Measurements from ENCODE around the gene NPAS3.

NPAS3 gene

GRCh38 chr14:33840797-33841196 is 902.1 kb downstream of the NPAS3 start:
- Histone ChIP-seq H3K9me3 (ENCODE audit: control insufficient read depth in 2 of 2, low read length in 2 of 2) (no peaks in the 10 kb centered on the region), H3K9ac (ENCODE audit: low read length in 2 of 2) (no peak overlapping the region), H3K4me1 (ENCODE audit: control insufficient read depth, insufficient read depth, low read length) (peaks cover 20% of the 10 kb centered on the region), H3K27me3 (ENCODE audit: control insufficient read depth in 1 of 2, insufficient read depth in 2 of 2, low read length in 2 of 2) (no peaks in the 10 kb centered on the region), H3K4me3 (ENCODE audit: low read length in 2 of 2) (no peak overlapping the region), H3K36me3 (ENCODE audit: control insufficient read depth in 2 of 2, insufficient read depth in 2 of 2, low read length in 2 of 2) (no peaks in the 10 kb centered on the region), H3K27ac (ENCODE audit: low read length) (no peak overlapping the region)

GRCh38 chr14:33842299-33842698 is 903.6 kb downstream of the NPAS3 start:
- Histone ChIP-seq H3K4me1 (ENCODE audit: control insufficient read depth, insufficient read depth, low read length) (peaks cover 11% of the 10 kb centered on the region), H3K27ac (ENCODE audit: low read length) (no peak overlapping the region), H3K27me3 (ENCODE audit: control insufficient read depth in 1 of 2, insufficient read depth in 2 of 2, low read length in 2 of 2) (no peaks in the 10 kb centered on the region), H3K9ac (ENCODE audit: low read length in 2 of 2) (no peak overlapping the region), H3K36me3 (ENCODE audit: control insufficient read depth in 2 of 2, insufficient read depth in 2 of 2, low read length in 2 of 2) (no peaks in the 10 kb centered on the region), H3K9me3 (ENCODE audit: control insufficient read depth in 2 of 2, low read length in 2 of 2) (no peaks in the 10 kb centered on the region), H3K4me3 (ENCODE audit: low read length in 2 of 2) (no peak overlapping the region)

GRCh38 chr14:33844118-33844517 is 905.4 kb downstream of the NPAS3 start:
- Histone ChIP-seq H3K4me1 (ENCODE audit: control insufficient read depth, insufficient read depth, low read length) (peaks cover 13% of the 10 kb centered on the region), H3K9me3 (ENCODE audit: control insufficient read depth in 2 of 2, low read length in 2 of 2) (no peaks in the 10 kb centered on the region), H3K27ac (ENCODE audit: low read length) (no peak overlapping the region), H3K4me3 (ENCODE audit: low read length in 2 of 2) (no peak overlapping the region), H3K9ac (ENCODE audit: low read length in 2 of 2) (no peak overlapping the region), H3K27me3 (ENCODE audit: control insufficient read depth in 1 of 2, insufficient read depth in 2 of 2, low read length in 2 of 2) (no peaks in the 10 kb centered on the region), H3K36me3 (ENCODE audit: control insufficient read depth in 2 of 2, insufficient read depth in 2 of 2, low read length in 2 of 2) (no peaks in the 10 kb centered on the region)

- H3K27me3 ChIP-seq (ENCODE audit: control insufficient read depth in 1 of 2, insufficient read depth in 2 of 2, low read length in 2 of 2): no peaks in the 10 kb centered on the region
- H3K27ac ChIP-seq (ENCODE audit: low read length): no peak overlapping the region
- H3K9ac ChIP-seq (ENCODE audit: low read length in 2 of 2): no peak overlapping the region
- H3K36me3 ChIP-seq (ENCODE audit: control insufficient read depth in 2 of 2, insufficient read depth in 2 of 2, low read length in 2 of 2): no peaks in the 10 kb centered on the region
- H3K4me1 ChIP-seq (ENCODE audit: control insufficient read depth, insufficient read depth, low read length): peaks cover 6% of the 10 kb centered on the region
- no peak overlapping the region for H3K4me3 ChIP-seq (ENCODE audit: low read length in 2 of 2)
- no peaks in the 10 kb centered on the region for H3K9me3 ChIP-seq (ENCODE audit: control insufficient read depth in 2 of 2, low read length in 2 of 2)
These were observed 907.6 kb downstream of the NPAS3 start for GRCh38 chr14:33846100-33846824.

- Histone ChIP-seq H3K27me3 (ENCODE audit: control insufficient read depth in 1 of 2, insufficient read depth in 2 of 2, low read length in 2 of 2) (no peaks in the 10 kb centered on the region), H3K9ac (ENCODE audit: low read length in 2 of 2) (no peak overlapping the region), H3K4me1 (ENCODE audit: control insufficient read depth, insufficient read depth, low read length) (peaks cover 6% of the 10 kb centered on the region), H3K27ac (ENCODE audit: low read length) (no peak overlapping the region), H3K4me3 (ENCODE audit: low read length in 2 of 2) (no peak overlapping the region), H3K9me3 (ENCODE audit: control insufficient read depth in 2 of 2, low read length in 2 of 2) (no peaks in the 10 kb centered on the region), H3K36me3 (ENCODE audit: control insufficient read depth in 2 of 2, insufficient read depth in 2 of 2, low read length in 2 of 2) (no peaks in the 10 kb centered on the region)
These were observed 908.4 kb downstream of the NPAS3 start for GRCh38 chr14:33847066-33847465.

- Histone ChIP-seq H3K4me3 (ENCODE audit: low read length in 2 of 2) (no peak overlapping the region), H3K9me3 (ENCODE audit: control insufficient read depth in 2 of 2, low read length in 2 of 2) (no peaks in the 10 kb centered on the region), H3K27ac (ENCODE audit: low read length) (no peak overlapping the region), H3K4me1 (ENCODE audit: control insufficient read depth, insufficient read depth, low read length) (peaks cover 6% of the 10 kb centered on the region), H3K27me3 (ENCODE audit: control insufficient read depth in 1 of 2, insufficient read depth in 2 of 2, low read length in 2 of 2) (no peaks in the 10 kb centered on the region), H3K36me3 (ENCODE audit: control insufficient read depth in 2 of 2, insufficient read depth in 2 of 2, low read length in 2 of 2) (no peaks in the 10 kb centered on the region), H3K9ac (ENCODE audit: low read length in 2 of 2) (no peak overlapping the region)
These were observed 909.3 kb downstream of the NPAS3 start for GRCh38 chr14:33848009-33848408.

DNA sequence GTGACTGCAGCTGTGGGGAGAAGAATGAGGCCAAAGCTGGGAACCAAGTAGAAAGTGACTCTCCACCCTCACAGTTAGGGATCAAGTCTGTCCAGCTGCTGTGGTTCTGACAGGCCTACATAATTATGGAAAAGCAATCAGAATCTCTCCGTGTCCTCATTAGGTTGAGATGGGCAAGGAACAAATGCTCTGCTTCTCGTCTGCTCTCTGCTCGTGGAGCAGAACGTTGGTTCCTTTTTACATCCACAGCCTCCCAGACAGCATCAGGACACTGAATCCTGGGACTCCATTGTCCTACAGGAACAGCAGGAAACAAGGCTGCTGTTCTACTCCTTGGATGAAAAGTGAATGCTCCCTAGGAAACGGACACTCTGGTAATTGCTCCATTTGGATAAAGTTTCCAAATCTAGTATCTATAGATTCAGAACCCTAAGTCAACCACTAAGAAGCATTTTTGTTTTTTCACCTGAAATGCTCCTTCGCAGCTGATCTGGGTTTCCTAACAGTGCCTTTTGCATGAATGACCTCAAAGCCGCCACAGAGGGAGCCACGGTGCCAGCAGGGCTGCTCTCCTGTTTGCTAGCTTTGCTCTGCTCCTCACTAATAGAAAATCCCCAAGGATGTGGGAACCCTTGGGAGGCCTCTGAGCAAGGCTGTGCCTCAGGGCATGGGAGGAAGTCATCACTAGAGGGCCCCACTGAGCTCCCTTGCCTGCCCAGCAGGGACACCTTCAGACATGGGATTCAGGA is 910.2 kb downstream of the NPAS3 start:
- Histone ChIP-seq H3K27me3 (ENCODE audit: control insufficient read depth in 1 of 2, insufficient read depth in 2 of 2, low read length in 2 of 2) (no peaks in the 10 kb centered on the region), H3K9me3 (ENCODE audit: control insufficient read depth in 2 of 2, low read length in 2 of 2) (no peaks in the 10 kb centered on the region), H3K4me1 (ENCODE audit: control insufficient read depth, insufficient read depth, low read length) (peaks cover 6% of the 10 kb centered on the region), H3K4me3 (ENCODE audit: low read length in 2 of 2) (no peak overlapping the region), H3K27ac (ENCODE audit: low read length) (no peak overlapping the region), H3K36me3 (ENCODE audit: control insufficient read depth in 2 of 2, insufficient read depth in 2 of 2, low read length in 2 of 2) (no peaks in the 10 kb centered on the region), H3K9ac (ENCODE audit: low read length in 2 of 2) (no peak overlapping the region)

GRCh38 chr14:33849455-33849801 is 910.7 kb downstream of the NPAS3 start:
- Histone ChIP-seq H3K27me3 (ENCODE audit: control insufficient read depth in 1 of 2, insufficient read depth in 2 of 2, low read length in 2 of 2) (no peaks in the 10 kb centered on the region), H3K4me1 (ENCODE audit: control insufficient read depth, insufficient read depth, low read length) (peaks cover 6% of the 10 kb centered on the region), H3K27ac (ENCODE audit: low read length) (no peak overlapping the region), H3K36me3 (ENCODE audit: control insufficient read depth in 2 of 2, insufficient read depth in 2 of 2, low read length in 2 of 2) (no peaks in the 10 kb centered on the region), H3K9ac (ENCODE audit: low read length in 2 of 2) (no peak overlapping the region), H3K9me3 (ENCODE audit: control insufficient read depth in 2 of 2, low read length in 2 of 2) (no peaks in the 10 kb centered on the region), H3K4me3 (ENCODE audit: low read length in 2 of 2) (no peak overlapping the region)

GRCh38 chr14:33850826-33851225 is 912.1 kb downstream of the NPAS3 start:
- Histone ChIP-seq H3K4me1 (ENCODE audit: control insufficient read depth, insufficient read depth, low read length) (peaks cover 6% of the 10 kb centered on the region), H3K36me3 (ENCODE audit: control insufficient read depth in 2 of 2, insufficient read depth in 2 of 2, low read length in 2 of 2) (no peaks in the 10 kb centered on the region), H3K27ac (ENCODE audit: low read length) (no peak overlapping the region), H3K9ac (ENCODE audit: low read length in 2 of 2) (no peak overlapping the region), H3K9me3 (ENCODE audit: control insufficient read depth in 2 of 2, low read length in 2 of 2) (no peaks in the 10 kb centered on the region), H3K27me3 (ENCODE audit: control insufficient read depth in 1 of 2, insufficient read depth in 2 of 2, low read length in 2 of 2) (no peaks in the 10 kb centered on the region), H3K4me3 (ENCODE audit: low read length in 2 of 2) (no peak overlapping the region)

- no peak overlapping the region for H3K4me3 ChIP-seq (ENCODE audit: low read length in 2 of 2)
- H3K9me3 ChIP-seq (ENCODE audit: control insufficient read depth in 2 of 2, low read length in 2 of 2): no peaks in the 10 kb centered on the region
- no peak overlapping the region for H3K27ac ChIP-seq (ENCODE audit: low read length)
- no peaks in the 10 kb centered on the region for H3K27me3 ChIP-seq (ENCODE audit: control insufficient read depth in 1 of 2, insufficient read depth in 2 of 2, low read length in 2 of 2)
- no peak overlapping the region for H3K9ac ChIP-seq (ENCODE audit: low read length in 2 of 2)
- peaks cover 6% of the 10 kb centered on the region for H3K4me1 ChIP-seq (ENCODE audit: control insufficient read depth, insufficient read depth, low read length)
- no peaks in the 10 kb centered on the region for H3K36me3 ChIP-seq (ENCODE audit: control insufficient read depth in 2 of 2, insufficient read depth in 2 of 2, low read length in 2 of 2)
These were observed 912.7 kb downstream of the NPAS3 start for GRCh38 chr14:33851366-33851765.

GRCh38 chr14:33851931-33852330 is 913.3 kb downstream of the NPAS3 start:
- Histone ChIP-seq H3K9ac (ENCODE audit: low read length in 2 of 2) (no peak overlapping the region), H3K27me3 (ENCODE audit: control insufficient read depth in 1 of 2, insufficient read depth in 2 of 2, low read length in 2 of 2) (no peaks in the 10 kb centered on the region), H3K9me3 (ENCODE audit: control insufficient read depth in 2 of 2, low read length in 2 of 2) (no peaks in the 10 kb centered on the region), H3K4me1 (ENCODE audit: control insufficient read depth, insufficient read depth, low read length) (peaks cover 6% of the 10 kb centered on the region), H3K36me3 (ENCODE audit: control insufficient read depth in 2 of 2, insufficient read depth in 2 of 2, low read length in 2 of 2) (no peaks in the 10 kb centered on the region), H3K27ac (ENCODE audit: low read length) (no peak overlapping the region), H3K4me3 (ENCODE audit: low read length in 2 of 2) (no peak overlapping the region)
